Putamen (tissue), 1 donor: ENCODE measurements around the gene SLC7A5.
"Not testable (repeated sequence)": the region's sequence is repeated elsewhere in the genome, so short reads cannot be mapped to it uniquely, and the experiment has no call there.

ENCODE experiments used
- DNase-seq: peaks from one replicate; pipeline ENCODE4 v3.0.0-alpha.2; 2016; ENCODE audit warnings: low spot score

Gene SLC7A5

GRCh38 chr16:87834005-87834667 is 35.2 kb downstream of the SLC7A5 start:
- no peak for DNase-seq

- DNase-seq: no peak
Observed at GRCh38 chr16:87833548-87833947, 35.8 kb downstream of the SLC7A5 start.

- no peak for DNase-seq
Observed at GRCh38 chr16:87832741-87833502, 36.4 kb downstream of the SLC7A5 start.

- DNase-seq: no peak
Observed at GRCh38 chr16:87832137-87832527, 37.2 kb downstream of the SLC7A5 start.

GRCh38 chr16:87831421-87832136 is 37.7 kb downstream of the SLC7A5 start:
- no peak for DNase-seq

GRCh38 chr16:87830673-87831420 is 38.5 kb downstream of the SLC7A5 start:
- DNase-seq: no peak

GRCh38 chr16:87829988-87830672 is 39.2 kb downstream of the SLC7A5 start:
- no peak for DNase-seq

GRCh38 chr16:87829622-87829980 is 39.7 kb downstream of the SLC7A5 start:
- no peak for DNase-seq

GRCh38 chr16:87828907-87829621 is 40.2 kb downstream of the SLC7A5 start:
- no peak for DNase-seq

- no peak for DNase-seq
Observed at GRCh38 chr16:87828071-87828906, 41.0 kb downstream of the SLC7A5 start.

GRCh38 chr16:87827588-87827915 is 41.8 kb downstream of the SLC7A5 start:
- not testable (repeated sequence) for DNase-seq

- no peak for DNase-seq
Observed at GRCh38 chr16:87826798-87827587, 42.3 kb downstream of the SLC7A5 start.

- not testable (repeated sequence) for DNase-seq
Observed at GRCh38 chr16:87826407-87826797, 42.9 kb downstream of the SLC7A5 start.

GRCh38 chr16:87825842-87826120 is 43.5 kb downstream of the SLC7A5 start:
- not testable (repeated sequence) for DNase-seq

- no peak for DNase-seq
Observed at GRCh38 chr16:87824991-87825841, 44.1 kb downstream of the SLC7A5 start.

GRCh38 chr16:87824016-87824990 is 45.0 kb downstream of the SLC7A5 start:
- no peak for DNase-seq

- no peak for DNase-seq
Observed at GRCh38 chr16:87823181-87823929, 46.0 kb downstream of the SLC7A5 start.
